Endothelial cell (in vitro differentiated cells): ENCODE measurements around the gene MUC6. TPM values are rescaled to one million over a fixed set of nuclear protein-coding genes. Genes with fewer than 3 reads are reported as not detected.

Experiments used
- DNase-seq: peaks from one replicate; pipeline ENCODE4 v3.0.0; 2021; ENCODE audit warnings: low spot score
- H3K27ac Mint-ChIP-seq: one replicate; pipeline ENCODE4 v1.8.0; 2021; ENCODE audit warnings: mixed read lengths, inconsistent platforms; ENCODE audit not compliant: unreplicated experiment
- H3K27me3 Mint-ChIP-seq: one replicate; pipeline ENCODE4 v1.8.0; 2021; ENCODE audit warnings: mild to moderate bottlenecking, moderate library complexity, mixed read lengths, inconsistent platforms; ENCODE audit not compliant: unreplicated experiment
- H3K36me3 Mint-ChIP-seq: one replicate; pipeline ENCODE4 v1.8.0; 2021; ENCODE audit warnings: mild to moderate bottlenecking, low read depth, mixed read lengths, inconsistent platforms; ENCODE audit not compliant: unreplicated experiment
- H3K4me1 Mint-ChIP-seq: one replicate; pipeline ENCODE4 v1.8.0; 2021; ENCODE audit warnings: mild to moderate bottlenecking, mixed read lengths, inconsistent platforms; ENCODE audit not compliant: unreplicated experiment
- H3K4me3 Mint-ChIP-seq: one replicate; pipeline ENCODE4 v1.8.0; 2021; ENCODE audit warnings: mild to moderate bottlenecking, mixed read lengths, inconsistent platforms; ENCODE audit not compliant: unreplicated experiment
- H3K9me3 Mint-ChIP-seq: one replicate; pipeline ENCODE4 v1.8.0; 2021; ENCODE audit warnings: mixed read lengths, inconsistent platforms; ENCODE audit not compliant: unreplicated experiment
- CTCF ChIP-seq: fragments of 200-600 bp; sonication (generic); IDR thresholded peaks from one replicate; pipeline ENCODE4 v1.5.0; 2021; ENCODE audit warnings: antibody characterized with exemption; ENCODE audit not compliant: unreplicated experiment
- total RNA-seq: library from RNA; stranded (reverse); fragmentation: NEBNext Ultra II Directional; extraction: Animal tissue kit (Norgen Biotek cat#: 25700); gene quantifications from one replicate; pipeline ENCODE4 v1.2.1, GENCODE V29; 2021; ENCODE audit not compliant: unreplicated experiment

The MUC6 gene
- total RNA-seq, 1 donor from 2014 or later: not detected

GRCh38 chr11:991711-992307 is 44.7 kb downstream of the MUC6 start:
- no peaks in the 10 kb centered on the region for H3K9me3 Mint-ChIP-seq
- no peak for DNase-seq
- H3K36me3 Mint-ChIP-seq: peaks cover 51% of the 10 kb centered on the region
- peaks cover 29% of the 10 kb centered on the region for H3K27me3 Mint-ChIP-seq
- H3K4me1 Mint-ChIP-seq: peaks cover 10% of the 10 kb centered on the region
- no peak overlapping the region for H3K4me3 Mint-ChIP-seq
- H3K27ac Mint-ChIP-seq: no peak overlapping the region
- no peak for TF ChIP-seq CTCF

- peaks cover 10% of the 10 kb centered on the region for H3K4me1 Mint-ChIP-seq
- H3K4me3 Mint-ChIP-seq: no peak overlapping the region
- DNase-seq: no peak
- no peak for TF ChIP-seq CTCF
- H3K27ac Mint-ChIP-seq: no peak overlapping the region
- H3K9me3 Mint-ChIP-seq: no peaks in the 10 kb centered on the region
- peaks cover 30% of the 10 kb centered on the region for H3K27me3 Mint-ChIP-seq
- H3K36me3 Mint-ChIP-seq: peaks cover 50% of the 10 kb centered on the region
These were observed 45.5 kb downstream of the MUC6 start for GRCh38 chr11:991034-991433.

- Mint-ChIP-seq H3K4me1 (peaks cover 6% of the 10 kb centered on the region), H3K4me3 (no peak overlapping the region), H3K27ac (peak overlapping the region; percentile 18), H3K9me3 (no peaks in the 10 kb centered on the region), H3K27me3 (peaks cover 26% of the 10 kb centered on the region), H3K36me3 (peaks cover 47% of the 10 kb centered on the region)
- no peak for TF ChIP-seq CTCF
- no peak for DNase-seq
These were observed 46.4 kb downstream of the MUC6 start for GRCh38 chr11:990101-990500.

- H3K36me3 Mint-ChIP-seq: peaks cover 49% of the 10 kb centered on the region
- H3K9me3 Mint-ChIP-seq: no peaks in the 10 kb centered on the region
- H3K4me3 Mint-ChIP-seq: no peak overlapping the region
- no peak overlapping the region for H3K27ac Mint-ChIP-seq
- no peak for TF ChIP-seq CTCF
- H3K27me3 Mint-ChIP-seq: peaks cover 24% of the 10 kb centered on the region
- H3K4me1 Mint-ChIP-seq: peaks cover 4% of the 10 kb centered on the region
- no peak for DNase-seq
These were observed 48.8 kb downstream of the MUC6 start for GRCh38 chr11:987671-988070.

- no peak for TF ChIP-seq CTCF
- H3K4me1 Mint-ChIP-seq: no peaks in the 10 kb centered on the region
- no peak overlapping the region for H3K4me3 Mint-ChIP-seq
- no peak overlapping the region for H3K27ac Mint-ChIP-seq
- H3K9me3 Mint-ChIP-seq: no peaks in the 10 kb centered on the region
- peaks cover 45% of the 10 kb centered on the region for H3K36me3 Mint-ChIP-seq
- peaks cover 22% of the 10 kb centered on the region for H3K27me3 Mint-ChIP-seq
- no peak for DNase-seq
These were observed 49.6 kb downstream of the MUC6 start for GRCh38 chr11:986952-987305.
